HG03139 (cell line): ENCODE data around the gene ZBTB16.

ENCODE experiments used
- ATAC-seq: cut with Tn5 transposase; IDR thresholded peaks from one replicate; pipeline ENCODE4 v1.9.1; 2021; ENCODE audit not compliant: unreplicated experiment

ZBTB16 gene

DNA sequence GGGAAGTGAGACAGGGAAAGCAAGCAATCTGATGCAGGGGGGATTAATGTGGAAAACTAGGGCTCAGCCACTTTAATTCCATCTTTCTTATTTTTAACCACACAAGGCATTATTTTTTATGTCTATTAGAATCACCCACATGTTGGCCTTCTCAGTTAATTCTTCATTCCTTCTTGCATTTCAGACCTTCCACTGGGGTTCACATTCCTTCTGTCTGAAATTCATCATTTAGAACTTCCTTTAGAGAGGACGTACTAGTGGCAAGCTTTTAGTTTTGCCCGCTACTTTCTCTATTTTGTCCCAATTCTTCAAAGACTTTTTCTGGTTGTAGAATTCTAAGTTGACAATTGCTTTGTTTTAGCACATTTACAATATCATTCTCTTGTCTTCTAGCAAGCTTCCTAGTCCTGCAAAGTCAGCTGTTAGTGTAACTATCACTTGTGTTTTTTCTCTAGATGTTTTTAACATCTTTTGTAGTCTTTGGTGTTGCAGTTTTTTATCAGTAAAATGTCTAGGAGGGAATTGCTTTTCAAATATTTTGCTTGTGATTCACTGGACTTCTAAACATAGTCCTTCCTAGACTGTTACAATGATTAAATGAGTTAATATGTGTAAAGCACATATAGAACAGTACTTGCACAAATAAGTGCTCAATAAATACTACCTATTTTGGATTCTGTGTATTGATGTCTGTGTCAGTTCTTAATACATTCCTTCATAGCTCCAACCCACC is 231.2 kb downstream of the ZBTB16 start:
- ATAC-seq = no peak

GRCh38 chr11:114291381-114291780 is 231.9 kb downstream of the ZBTB16 start:
- no peak for ATAC-seq

- no peak for ATAC-seq
Observed at GRCh38 chr11:114291842-114292680, 232.6 kb downstream of the ZBTB16 start.

DNA sequence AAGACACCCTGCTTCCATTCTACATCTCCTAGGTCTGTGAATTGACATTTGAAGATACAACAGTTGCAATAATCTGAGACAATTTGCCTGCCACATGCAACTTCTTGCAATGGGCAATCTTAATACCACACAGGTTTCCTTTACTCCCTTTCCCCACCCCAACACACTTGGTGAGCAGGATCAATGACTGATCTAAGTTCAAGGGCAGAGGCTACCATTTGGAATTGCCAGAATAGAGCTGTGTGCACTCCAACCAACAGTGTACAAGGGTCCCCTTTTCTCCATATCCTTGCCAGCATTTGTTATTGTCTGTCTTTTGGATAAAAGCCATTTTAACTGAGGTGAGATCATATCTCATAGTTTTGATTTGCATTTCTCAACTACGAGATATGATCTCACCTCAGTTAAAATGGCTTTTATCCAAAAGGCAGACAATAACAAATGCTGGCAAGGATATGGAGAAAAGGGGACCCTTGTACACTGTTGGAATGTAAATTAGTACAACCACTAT is 233.7 kb downstream of the ZBTB16 start:
- ATAC-seq = no peak

- ATAC-seq = no peak
Observed at GRCh38 chr11:114295676-114296604, 236.4 kb downstream of the ZBTB16 start, which contains the start of gene NNMT. TSS of gene NNMT (plus strand) at chr11:114296399. CDS start at chr11:114296557, 158 bp downstream.

GRCh38 chr11:114296605-114297372 is 237.3 kb downstream of the ZBTB16 start:
- no peak for ATAC-seq

DNA sequence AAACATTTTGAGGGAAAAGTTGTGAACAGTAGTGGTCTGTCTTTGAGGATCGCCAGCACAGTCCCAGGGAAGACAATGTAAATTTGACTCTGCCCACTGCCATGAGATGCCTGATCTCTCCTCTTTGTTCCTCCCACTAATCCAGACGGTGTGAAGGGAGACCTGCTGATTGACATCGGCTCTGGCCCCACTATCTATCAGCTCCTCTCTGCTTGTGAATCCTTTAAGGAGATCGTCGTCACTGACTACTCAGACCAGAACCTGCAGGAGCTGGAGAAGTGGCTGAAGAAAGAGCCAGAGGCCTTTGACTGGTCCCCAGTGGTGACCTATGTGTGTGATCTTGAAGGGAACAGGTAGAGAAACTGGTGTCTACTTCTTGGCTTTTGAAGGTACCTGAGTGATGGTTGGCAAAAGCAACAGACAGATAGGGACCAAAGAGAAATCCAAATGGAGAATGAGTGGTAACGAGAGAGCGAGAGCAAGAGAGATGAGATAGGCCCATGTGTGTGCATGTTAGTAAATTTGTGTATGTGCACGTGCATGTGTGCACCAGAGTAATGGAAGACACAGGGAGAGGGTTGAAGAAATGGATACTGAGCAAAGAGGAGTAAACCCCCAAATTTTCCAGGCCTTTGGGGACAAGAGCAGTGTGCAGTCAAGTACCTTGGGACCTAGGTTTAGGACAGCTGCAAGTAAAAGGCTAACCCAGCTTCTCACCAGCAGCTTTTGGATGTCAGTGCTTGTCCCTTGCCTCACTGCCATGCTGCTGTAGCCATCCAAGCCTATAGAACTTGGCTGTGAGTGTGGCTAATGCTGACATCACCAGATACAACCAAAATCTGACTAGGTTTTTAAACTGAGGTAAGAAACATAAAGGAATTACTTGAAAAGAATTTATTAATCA is 238.5 kb downstream of the ZBTB16 start:
- no peak for ATAC-seq

- ATAC-seq = no peak
Observed at GRCh38 chr11:114298710-114299109, 239.2 kb downstream of the ZBTB16 start.
